Measurements from ENCODE around the gene RAD50.
A peak's percentile ranks its signal among the peaks of the same experiment; 100 is the strongest.
"Not testable (repeated sequence)": the region's sequence is repeated elsewhere in the genome, so short reads cannot be mapped to it uniquely, and the experiment has no call there.

Gene RAD50

GRCh38 chr5:132675936-132676689 lies 119.3 kb downstream of the RAD50 start:
- no peak for DNase-seq (ENCODE audit: low read depth in 2 of 2)

GRCh38 chr5:132677191-132677590 lies 120.4 kb downstream of the RAD50 start:
- no peak for DNase-seq (ENCODE audit: low read depth in 2 of 2)

GRCh38 chr5:132677682-132678400 lies 121.1 kb downstream of the RAD50 start:
- DNase-seq (ENCODE audit: low read depth in 2 of 2) = no peak

GRCh38 chr5:132678735-132679134 lies 122.0 kb downstream of the RAD50 start:
- DNase-seq (ENCODE audit: low read depth in 2 of 2) = no peak

- DNase-seq (ENCODE audit: low read depth in 2 of 2) = no peak
These were observed 122.4 kb downstream of the RAD50 start for GRCh38 chr5:132679166-132679565.

- DNase-seq (ENCODE audit: low read depth in 2 of 2) = no peak
These were observed 123.1 kb downstream of the RAD50 start for GRCh38 chr5:132679717-132680380.

- DNase-seq (ENCODE audit: low read depth in 2 of 2) = no peak
These were observed 124.2 kb downstream of the RAD50 start for GRCh38 chr5:132680780-132681475.

GRCh38 chr5:132681476-132681831 lies 124.7 kb downstream of the RAD50 start:
- DNase-seq (ENCODE audit: low read depth in 2 of 2) = no peak

GRCh38 chr5:132681983-132682382 lies 125.2 kb downstream of the RAD50 start:
- no peak for DNase-seq (ENCODE audit: low read depth in 2 of 2)

- peak; percentile 24 to 28 for DNase-seq (ENCODE audit: low read depth in 2 of 2)
These were observed 127.7 kb downstream of the RAD50 start for GRCh38 chr5:132684491-132684890.

- no peak for DNase-seq (ENCODE audit: low read depth in 2 of 2)
These were observed 128.3 kb downstream of the RAD50 start for GRCh38 chr5:132684922-132685720.

- DNase-seq (ENCODE audit: low read depth in 2 of 2) = no peak
These were observed 129.4 kb downstream of the RAD50 start for GRCh38 chr5:132686193-132686592.

GRCh38 chr5:132687995-132688394 lies 131.2 kb downstream of the RAD50 start:
- no peak for DNase-seq (ENCODE audit: low read depth in 2 of 2)

GRCh38 chr5:132688536-132689339 lies 132.0 kb downstream of the RAD50 start:
- DNase-seq (ENCODE audit: low read depth in 2 of 2) = no peak

- no peak for DNase-seq (ENCODE audit: low read depth in 2 of 2)
These were observed 132.7 kb downstream of the RAD50 start for GRCh38 chr5:132689513-132689912.

GRCh38 chr5:132690156-132690555 lies 133.4 kb downstream of the RAD50 start:
- no peak for DNase-seq (ENCODE audit: low read depth in 2 of 2)

GRCh38 chr5:132691755-132692631 lies 135.2 kb downstream of the RAD50 start:
- DNase-seq (ENCODE audit: low read depth in 2 of 2) = not testable (repeated sequence)

GRCh38 chr5:132692632-132692967 lies 135.8 kb downstream of the RAD50 start:
- DNase-seq (ENCODE audit: low read depth in 2 of 2) = peak in 1 of 2 experiments; percentile 26

All from fibroblast of skin of left biceps (primary cell).